GOT3 (cell line): ENCODE data around the gene OPRM1.

Source experiments
- DNase-seq: peaks from one replicate; lab custom pipeline; 2025; ENCODE audit warnings: mixed read lengths; lab: John Stamatoyannopoulos, UW

Gene OPRM1

GRCh38 chr6:154284313-154284853 lies 245.3 kb downstream of the OPRM1 start:
- no peak for DNase-seq

GRCh38 chr6:154285826-154286225 lies 246.8 kb downstream of the OPRM1 start:
- no peak for DNase-seq

DNA sequence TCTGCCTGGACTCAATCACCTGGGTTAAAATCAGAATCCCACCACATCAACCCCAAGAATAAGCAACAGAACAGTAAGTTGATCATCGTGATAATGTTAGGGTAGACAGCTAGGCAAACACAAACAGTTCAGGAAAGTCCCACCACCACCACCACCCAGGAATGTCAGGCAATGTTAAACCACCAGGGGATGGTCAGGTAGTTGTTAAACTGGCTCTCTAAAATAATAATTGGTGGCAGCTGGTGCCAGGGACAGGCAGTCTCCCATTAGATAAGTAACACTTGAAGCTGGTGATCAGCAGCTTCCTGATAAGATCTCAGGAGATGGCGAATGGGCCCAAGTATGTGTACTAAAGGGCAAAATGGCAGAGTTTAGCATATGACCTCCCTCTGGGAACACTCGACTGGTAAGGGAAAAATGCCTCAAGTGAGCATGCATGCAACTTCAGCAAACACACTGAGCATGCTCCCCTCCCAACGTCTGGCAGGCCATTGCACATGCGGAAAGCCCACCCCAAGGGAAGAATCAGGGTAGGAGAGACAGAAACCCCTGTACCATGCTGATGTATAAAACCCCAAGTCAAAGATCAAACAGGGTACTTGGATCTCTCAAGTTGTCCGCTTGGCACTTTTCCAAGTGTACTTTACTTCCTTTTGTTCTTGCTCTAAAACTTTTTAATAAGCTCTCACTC lies 250.9 kb downstream of the OPRM1 start:
- no peak for DNase-seq

- DNase-seq = no peak
Observed at GRCh38 chr6:154292066-154292465, 253.0 kb downstream of the OPRM1 start.

DNA sequence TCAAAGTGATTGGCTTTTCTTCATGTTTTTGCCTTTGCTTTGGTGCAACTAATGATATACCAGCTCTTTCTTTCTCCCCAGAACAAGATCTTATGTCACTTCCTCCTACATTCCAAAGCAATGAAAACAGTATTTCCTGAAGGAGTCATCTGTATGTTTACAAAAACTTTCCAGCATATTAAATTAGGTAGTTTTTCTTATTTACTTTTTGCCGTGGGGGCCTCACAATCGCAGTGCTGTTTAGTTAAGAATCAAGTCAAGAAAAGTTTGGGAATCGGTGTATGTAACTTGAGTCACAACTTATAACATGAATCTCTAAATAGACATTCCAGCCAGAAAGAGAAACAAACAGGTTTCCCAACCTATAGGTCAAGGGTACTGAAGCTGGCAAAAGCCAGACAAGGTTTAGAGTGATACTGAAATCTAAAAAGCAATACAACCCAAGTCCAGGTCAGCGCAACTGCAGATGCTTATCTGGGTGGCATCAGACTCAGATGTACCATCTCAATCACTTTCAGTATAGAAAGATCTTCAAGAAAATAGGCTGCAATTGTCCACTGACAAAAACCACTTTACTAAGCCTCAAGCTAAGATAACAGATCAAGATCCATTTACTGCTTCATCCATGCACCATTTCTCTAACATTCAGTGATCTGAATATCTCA lies 253.9 kb downstream of the OPRM1 start:
- no peak for DNase-seq

GRCh38 chr6:154295733-154296132 lies 256.7 kb downstream of the OPRM1 start:
- no peak for DNase-seq
